ENCODE measurements around the gene UBAC2.

The UBAC2 gene

DNA sequence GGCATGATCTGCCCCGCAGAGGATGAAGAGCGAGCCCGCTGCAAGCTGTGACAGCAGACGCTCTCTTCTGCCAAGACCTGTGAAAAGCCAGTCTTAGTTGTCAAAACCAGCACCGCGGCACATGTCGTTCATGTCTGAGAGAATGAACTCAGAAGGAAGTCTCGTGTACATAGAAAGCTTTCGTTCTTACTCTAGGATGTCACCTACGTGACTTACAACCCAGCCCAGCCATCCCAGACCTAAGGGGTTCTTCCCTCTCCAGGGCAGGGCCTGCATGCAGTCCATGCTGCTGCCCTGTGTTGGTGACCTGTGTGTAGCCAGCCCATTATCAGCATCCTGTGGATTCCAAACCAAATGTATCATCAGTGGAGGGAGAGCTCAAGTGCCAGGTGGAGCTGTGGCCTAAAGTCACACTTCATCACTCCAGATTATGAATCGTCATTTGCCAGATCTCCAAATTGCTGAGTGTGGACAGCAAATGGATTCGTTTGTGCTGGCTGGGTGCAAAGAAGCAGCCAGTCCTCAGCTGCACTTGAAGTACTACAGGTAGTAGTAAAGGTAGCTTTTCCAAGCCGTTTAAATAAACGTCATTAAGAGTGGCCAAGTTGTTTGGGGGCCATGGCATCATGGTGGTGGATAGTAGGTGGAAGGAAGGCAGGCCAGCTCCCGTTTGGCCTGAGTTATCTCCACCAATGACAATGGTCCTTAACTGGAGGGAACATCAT, 180.4 kb downstream of the UBAC2 start:
- DNase-seq (ENCODE audit: low read depth) = no peak
- TF ChIP-seq, protein P1, sequence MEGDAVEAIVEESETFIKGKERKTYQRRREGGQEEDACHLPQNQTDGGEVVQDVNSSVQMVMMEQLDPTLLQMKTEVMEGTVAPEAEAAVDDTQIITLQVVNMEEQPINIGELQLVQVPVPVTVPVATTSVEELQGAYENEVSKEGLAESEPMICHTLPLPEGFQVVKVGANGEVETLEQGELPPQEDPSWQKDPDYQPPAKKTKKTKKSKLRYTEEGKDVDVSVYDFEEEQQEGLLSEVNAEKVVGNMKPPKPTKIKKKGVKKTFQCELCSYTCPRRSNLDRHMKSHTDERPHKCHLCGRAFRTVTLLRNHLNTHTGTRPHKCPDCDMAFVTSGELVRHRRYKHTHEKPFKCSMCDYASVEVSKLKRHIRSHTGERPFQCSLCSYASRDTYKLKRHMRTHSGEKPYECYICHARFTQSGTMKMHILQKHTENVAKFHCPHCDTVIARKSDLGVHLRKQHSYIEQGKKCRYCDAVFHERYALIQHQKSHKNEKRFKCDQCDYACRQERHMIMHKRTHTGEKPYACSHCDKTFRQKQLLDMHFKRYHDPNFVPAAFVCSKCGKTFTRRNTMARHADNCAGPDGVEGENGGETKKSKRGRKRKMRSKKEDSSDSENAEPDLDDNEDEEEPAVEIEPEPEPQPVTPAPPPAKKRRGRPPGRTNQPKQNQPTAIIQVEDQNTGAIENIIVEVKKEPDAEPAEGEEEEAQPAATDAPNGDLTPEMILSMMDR (conservative IDR thresholded peaks at IDR 0.05; ENCODE audit: low read length) = no peak
- no peak overlapping the region for H3K4me3 ChIP-seq (ENCODE audit: low read length)

DNA sequence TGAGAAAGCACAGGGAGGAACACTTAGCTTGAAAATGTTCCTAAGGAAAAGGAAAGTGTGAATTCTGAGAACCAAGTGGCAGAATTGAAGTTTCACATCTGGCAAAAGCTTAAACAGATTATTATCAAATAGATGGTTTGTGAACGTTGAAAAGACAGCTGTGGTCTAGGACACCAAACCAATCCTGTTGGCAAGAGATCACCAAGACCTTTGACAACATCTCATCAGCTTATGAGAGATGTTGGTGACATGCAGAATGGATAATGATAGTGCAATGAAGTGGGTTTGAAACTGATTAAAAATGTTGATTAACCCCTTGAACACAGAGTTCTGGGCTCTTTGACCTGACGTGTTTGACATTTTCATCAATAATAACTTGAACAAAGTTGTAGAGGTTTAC, 181.1 kb downstream of the UBAC2 start:
- DNase-seq (ENCODE audit: low read depth) = no peak
- H3K4me3 ChIP-seq (ENCODE audit: low read length) = no peak overlapping the region
- TF ChIP-seq, protein P1 (conservative IDR thresholded peaks at IDR 0.05; ENCODE audit: low read length) = no peak

DNA sequence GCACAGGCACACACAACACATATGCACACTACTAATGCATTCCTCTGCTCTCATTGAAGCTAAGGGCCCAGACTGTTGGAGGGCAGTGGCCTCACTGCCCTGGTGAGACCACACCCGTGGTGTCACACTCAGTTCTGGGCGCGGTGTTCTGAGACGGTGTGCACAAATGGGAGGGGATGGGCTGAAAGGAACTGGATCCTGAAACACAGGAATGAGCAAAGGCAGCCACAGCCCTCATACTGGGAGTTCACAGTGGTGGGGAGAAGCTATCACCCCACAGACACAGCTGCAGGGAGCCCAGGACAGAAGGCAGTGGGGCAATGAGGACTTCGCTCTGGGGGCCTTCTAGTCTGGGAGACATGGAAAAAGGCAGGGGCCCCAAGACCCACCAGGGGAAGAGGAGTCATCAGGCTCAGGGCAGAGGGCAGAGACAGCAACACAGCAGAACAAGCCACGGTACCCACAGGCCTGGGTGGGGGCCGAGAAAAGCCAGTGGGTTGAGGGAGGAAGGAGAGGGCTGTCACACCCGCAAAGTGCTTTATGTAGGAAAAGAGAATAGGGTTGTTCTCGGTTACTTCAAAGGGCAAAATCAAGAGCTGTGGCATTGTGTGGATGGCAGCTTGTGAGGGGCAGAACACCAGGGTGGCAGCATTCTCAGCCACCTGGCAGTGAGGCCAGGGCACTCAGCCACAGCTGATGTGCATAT, 181.9 kb downstream of the UBAC2 start:
- TF ChIP-seq, protein P1 (conservative IDR thresholded peaks at IDR 0.05; ENCODE audit: low read length) = no peak
- no peak overlapping the region for H3K4me3 ChIP-seq (ENCODE audit: low read length)
- DNase-seq (ENCODE audit: low read depth) = no peak

DNA sequence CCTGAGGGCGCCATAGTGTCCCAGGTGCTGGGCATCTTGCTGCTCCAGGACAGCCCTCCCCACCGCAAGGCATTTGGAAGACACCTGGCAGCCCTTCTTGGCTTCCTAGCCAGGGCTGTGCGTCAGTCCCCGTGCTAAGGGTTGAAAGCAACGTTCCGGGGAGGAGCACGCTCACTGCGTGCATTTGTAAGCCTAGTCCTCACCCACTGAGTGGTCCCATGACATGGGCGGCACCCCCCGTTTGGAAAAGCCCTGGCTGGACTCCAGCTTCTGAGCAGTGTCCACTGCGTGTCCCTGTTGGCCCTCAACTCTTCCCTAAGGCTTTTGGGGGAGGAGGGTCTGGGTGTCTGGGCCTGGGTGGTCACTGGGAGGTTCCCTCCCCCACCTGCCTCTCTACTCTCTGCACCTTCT, 182.9 kb downstream of the UBAC2 start:
- DNase-seq (ENCODE audit: low read depth) = no peak
- no peak overlapping the region for H3K4me3 ChIP-seq (ENCODE audit: low read length)
- TF ChIP-seq, protein P1 (conservative IDR thresholded peaks at IDR 0.05; ENCODE audit: low read length) = no peak

DNA sequence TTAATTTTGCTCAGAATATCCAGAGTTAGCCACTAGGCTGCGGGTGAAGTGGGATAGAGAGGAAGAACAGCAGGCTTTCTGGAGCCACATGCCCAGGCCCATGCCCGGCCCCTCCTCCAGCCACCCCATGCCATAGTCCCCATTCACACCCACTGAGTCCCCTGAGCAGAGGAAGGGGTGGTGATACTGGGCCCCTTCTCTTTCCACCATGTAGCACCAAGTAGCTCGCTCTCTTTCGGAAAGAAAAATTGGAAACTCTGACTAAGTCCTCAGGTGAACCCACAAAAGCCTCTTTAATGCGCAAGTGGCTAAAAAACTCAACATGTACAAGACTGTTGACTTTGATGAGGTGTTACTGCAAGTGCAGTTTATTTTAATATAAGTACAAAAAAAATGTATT, 183.3 kb downstream of the UBAC2 start:
- TF ChIP-seq, protein P1 (conservative IDR thresholded peaks at IDR 0.05; ENCODE audit: low read length) = no peak
- H3K4me3 ChIP-seq (ENCODE audit: low read length) = no peak overlapping the region
- DNase-seq (ENCODE audit: low read depth) = no peak

DNA sequence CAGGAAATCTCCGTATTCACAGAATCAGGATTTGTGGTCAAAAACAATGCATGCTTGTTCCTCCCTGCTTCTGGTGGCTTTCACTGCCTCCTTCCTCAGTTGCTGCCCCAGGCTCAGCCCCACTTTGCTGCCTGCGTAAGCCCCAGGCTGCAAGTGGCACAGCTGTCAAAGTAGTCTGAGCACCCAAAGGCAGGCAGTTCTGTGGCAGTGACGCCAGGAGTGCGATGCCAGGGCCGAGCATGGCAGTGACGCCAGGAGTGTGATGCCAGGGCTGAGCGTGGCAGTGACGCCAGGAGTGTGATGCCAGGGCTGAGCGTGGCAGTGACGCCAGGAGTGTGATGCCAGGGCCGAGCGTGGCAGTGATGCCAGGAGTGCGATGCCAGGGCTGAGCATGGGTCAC, 183.8 kb downstream of the UBAC2 start:
- no peak for DNase-seq (ENCODE audit: low read depth)
- no peak overlapping the region for H3K4me3 ChIP-seq (ENCODE audit: low read length)
- TF ChIP-seq, protein P1 (conservative IDR thresholded peaks at IDR 0.05; ENCODE audit: low read length) = no peak

DNA sequence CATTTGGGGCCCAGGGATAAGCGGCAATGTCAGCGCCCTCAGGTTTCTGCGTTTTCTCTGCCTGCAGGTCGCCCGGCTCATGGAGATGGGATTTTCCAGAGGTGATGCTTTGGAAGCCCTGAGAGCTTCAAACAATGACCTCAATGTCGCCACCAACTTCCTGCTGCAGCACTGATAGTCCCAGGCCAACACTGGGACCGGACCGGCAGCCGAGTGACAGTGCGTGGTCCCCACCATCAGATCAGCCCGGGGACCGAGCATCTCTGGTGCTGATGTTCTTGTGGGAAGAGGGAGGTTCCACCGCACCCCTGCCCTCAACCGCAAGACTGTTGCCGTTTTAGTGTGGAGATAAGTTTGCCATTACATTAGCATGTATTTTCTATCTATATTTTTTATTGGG, 184.5 kb downstream of the UBAC2 start:
- TF ChIP-seq, protein P1 (conservative IDR thresholded peaks at IDR 0.05; ENCODE audit: low read length) = no peak
- no peak overlapping the region for H3K4me3 ChIP-seq (ENCODE audit: low read length)
- DNase-seq (ENCODE audit: low read depth) = no peak

All from AG10803 (cell line).